ENCODE results near the gene RNF207. TPM values are rescaled to one million over a fixed set of nuclear protein-coding genes. Genes with fewer than 3 reads are reported as not detected.

Gene RNF207, protein sequence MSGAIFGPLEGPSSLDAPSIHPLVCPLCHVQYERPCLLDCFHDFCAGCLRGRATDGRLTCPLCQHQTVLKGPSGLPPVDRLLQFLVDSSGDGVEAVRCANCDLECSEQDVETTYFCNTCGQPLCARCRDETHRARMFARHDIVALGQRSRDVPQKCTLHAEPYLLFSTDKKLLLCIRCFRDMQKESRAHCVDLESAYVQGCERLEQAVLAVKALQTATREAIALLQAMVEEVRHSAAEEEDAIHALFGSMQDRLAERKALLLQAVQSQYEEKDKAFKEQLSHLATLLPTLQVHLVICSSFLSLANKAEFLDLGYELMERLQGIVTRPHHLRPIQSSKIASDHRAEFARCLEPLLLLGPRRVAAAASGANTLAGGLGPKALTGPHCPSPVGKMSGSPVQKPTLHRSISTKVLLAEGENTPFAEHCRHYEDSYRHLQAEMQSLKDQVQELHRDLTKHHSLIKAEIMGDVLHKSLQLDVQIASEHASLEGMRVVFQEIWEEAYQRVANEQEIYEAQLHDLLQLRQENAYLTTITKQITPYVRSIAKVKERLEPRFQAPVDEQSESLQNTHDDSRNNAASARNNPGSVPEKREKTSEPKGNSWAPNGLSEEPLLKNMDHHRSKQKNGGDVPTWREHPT
- 3.1 and 5.9 TPM in 2 replicates for total RNA-seq (ENCODE audit: low replicate concordance)

GRCh38 chr1:6205849-6206519, at the start of gene RNF207:
RNF207 (plus strand) TSS chr1:6206119; CDS start chr1:6206536, 417 bp downstream.
- no peaks in the 10 kb centered on the region for H3K36me3 Mint-ChIP-seq
- peak within 1 kb of the TSS; percentile 80 for H3K4me2 ChIP-seq
- H3K4me3 Mint-ChIP-seq = peak within 1 kb of the TSS; percentile 71
- no peaks in the 10 kb centered on the region for H3K79me2 ChIP-seq (ENCODE audit: low read depth)
- peaks cover 3% of the 10 kb centered on the region for H4K20me1 ChIP-seq (ENCODE audit: low read depth)
- DNase-seq (ENCODE audit: low spot score) = peak; percentile 86
- H3K36me3 ChIP-seq = no peaks in the 10 kb centered on the region
- peak within 1 kb of the TSS; percentile 49 for H3K4me3 ChIP-seq
- peaks cover 11% of the 10 kb centered on the region for H3K4me1 Mint-ChIP-seq
- TF ChIP-seq EZH2 (IDR thresholded peaks at IDR 0.05) = peak; percentile 66
- TF ChIP-seq EZH2phosphoT487 (IDR thresholded peaks at IDR 0.05) = peak; percentile 62
- no peak for TF ChIP-seq CTCF (IDR thresholded peaks at IDR 0.05)
- H3K9me3 ChIP-seq (ENCODE audit: low read depth) = no peaks in the 10 kb centered on the region
- H3K27me3 Mint-ChIP-seq (ENCODE audit: insufficient read depth, low read depth) = peaks cover 14% of the 10 kb centered on the region
- peak within 1 kb of the TSS; percentile 82 for H2AFZ ChIP-seq (replicated peaks)
- no peaks in the 10 kb centered on the region for H3K9me3 Mint-ChIP-seq
- peaks cover 49% of the 10 kb centered on the region for H3K27me3 ChIP-seq
- H3K4me1 ChIP-seq = peaks cover 14% of the 10 kb centered on the region
- peaks cover 44% of the 10 kb centered on the region for H3F3A ChIP-seq (ENCODE audit: low read depth)
- H3K27ac ChIP-seq = no peak within 1 kb of the TSS
- H3K9ac ChIP-seq = no peak within 1 kb of the TSS
- no peak within 1 kb of the TSS for H3K27ac Mint-ChIP-seq

DNA sequence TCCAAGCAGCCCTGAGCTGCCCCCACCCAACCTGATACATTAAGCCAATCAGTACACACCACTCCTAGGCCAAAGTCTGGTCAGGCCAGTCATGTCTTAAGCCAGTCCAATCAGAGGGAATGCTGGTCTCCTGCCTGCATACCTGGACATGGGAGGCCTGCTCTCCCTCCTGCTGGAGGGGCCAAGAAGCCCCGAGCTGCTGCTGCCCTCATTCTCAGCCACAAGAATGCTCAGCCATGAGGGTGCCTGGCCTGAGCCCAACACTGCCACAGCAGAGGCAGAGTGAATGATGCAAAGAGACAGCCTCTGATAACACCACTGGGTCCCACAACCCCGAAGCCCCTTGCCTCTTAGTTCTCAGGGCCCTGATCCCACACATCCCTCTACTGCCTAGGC, 48.8 kb upstream of the RNF207 start:
- H2AFZ ChIP-seq (replicated peaks) = no peak overlapping the region
- Mint-ChIP-seq H3K27me3 (ENCODE audit: insufficient read depth, low read depth) (peaks cover 17% of the 10 kb centered on the region), H3K27ac (no peak overlapping the region), H3K4me1 (peaks cover 10% of the 10 kb centered on the region), H3K4me3 (no peak overlapping the region), H3K36me3 (no peaks in the 10 kb centered on the region), H3K9me3 (no peaks in the 10 kb centered on the region)
- peaks cover 15% of the 10 kb centered on the region for H4K20me1 ChIP-seq (ENCODE audit: low read depth)
- no peaks in the 10 kb centered on the region for H3K36me3 ChIP-seq
- no peak overlapping the region for H3K27ac ChIP-seq
- no peaks in the 10 kb centered on the region for H3F3A ChIP-seq (ENCODE audit: low read depth)
- H3K4me2 ChIP-seq = no peak overlapping the region
- no peak for TF ChIP-seq EZH2phosphoT487 (IDR thresholded peaks at IDR 0.05)
- no peak for TF ChIP-seq CTCF (IDR thresholded peaks at IDR 0.05)
- TF ChIP-seq EZH2 (IDR thresholded peaks at IDR 0.05) = no peak
- peaks cover 3% of the 10 kb centered on the region for H3K27me3 ChIP-seq
- H3K4me1 ChIP-seq = no peaks in the 10 kb centered on the region
- H3K4me3 ChIP-seq = no peak overlapping the region
- no peaks in the 10 kb centered on the region for H3K9me3 ChIP-seq (ENCODE audit: low read depth)
- no peak for DNase-seq (ENCODE audit: low spot score)
- H3K9ac ChIP-seq = no peak overlapping the region
- H3K79me2 ChIP-seq (ENCODE audit: low read depth) = no peaks in the 10 kb centered on the region

DNA sequence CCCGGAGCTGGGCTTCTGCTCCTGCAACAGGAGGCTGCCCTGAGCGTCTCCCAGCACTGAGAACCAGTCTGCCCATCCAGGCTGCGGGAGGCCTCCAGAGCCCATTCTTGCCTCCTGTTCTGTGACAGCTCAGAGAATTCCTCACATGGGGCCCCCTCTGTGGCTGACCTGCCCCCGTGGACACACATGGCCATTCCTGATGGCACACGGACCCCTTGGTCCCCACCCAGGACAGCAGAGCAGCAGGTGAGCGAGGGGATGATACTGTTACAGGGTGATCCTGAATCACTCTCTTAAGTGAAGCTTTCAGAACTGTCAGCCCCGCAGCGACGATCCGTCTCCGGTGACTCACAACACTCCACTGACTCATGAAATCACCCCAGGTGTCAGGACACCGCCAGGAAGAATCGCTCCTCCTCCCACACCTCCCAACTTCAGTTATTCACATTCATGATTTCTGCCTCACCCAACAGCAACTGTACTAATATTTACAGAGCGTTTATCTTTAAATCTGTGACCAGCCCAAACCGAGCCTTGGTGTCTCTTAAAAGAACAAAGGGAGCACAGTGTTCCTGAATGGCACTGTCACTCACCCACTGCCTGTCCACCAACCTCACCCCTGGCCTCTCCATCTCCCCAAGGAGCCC, 48.3 kb upstream of the RNF207 start:
- Histone ChIP-seq H3K27ac (no peak overlapping the region), H3K4me2 (no peak overlapping the region), H3K4me3 (no peak overlapping the region), H3K9ac (no peak overlapping the region), H4K20me1 (ENCODE audit: low read depth) (peaks cover 20% of the 10 kb centered on the region), H3F3A (ENCODE audit: low read depth) (no peaks in the 10 kb centered on the region), H2AFZ (replicated peaks) (no peak overlapping the region), H3K79me2 (ENCODE audit: low read depth) (no peaks in the 10 kb centered on the region), H3K27me3 (peaks cover 3% of the 10 kb centered on the region), H3K9me3 (ENCODE audit: low read depth) (no peaks in the 10 kb centered on the region), H3K36me3 (no peaks in the 10 kb centered on the region), H3K4me1 (no peaks in the 10 kb centered on the region)
- H3K4me3 Mint-ChIP-seq = no peak overlapping the region
- peaks cover 17% of the 10 kb centered on the region for H3K27me3 Mint-ChIP-seq (ENCODE audit: insufficient read depth, low read depth)
- peaks cover 10% of the 10 kb centered on the region for H3K4me1 Mint-ChIP-seq
- TF ChIP-seq CTCF (IDR thresholded peaks at IDR 0.05) = no peak
- no peak for TF ChIP-seq EZH2 (IDR thresholded peaks at IDR 0.05)
- TF ChIP-seq EZH2phosphoT487 (IDR thresholded peaks at IDR 0.05) = no peak
- no peaks in the 10 kb centered on the region for H3K36me3 Mint-ChIP-seq
- peak overlapping the region; percentile 46 for H3K27ac Mint-ChIP-seq
- no peaks in the 10 kb centered on the region for H3K9me3 Mint-ChIP-seq
- DNase-seq (ENCODE audit: low spot score) = no peak
